MCF 10A (cell line): Measurements from ENCODE around the gene ENTPD6. TPM values are rescaled to one million over a fixed set of nuclear protein-coding genes. Genes with fewer than 3 reads are reported as not detected.

Experiments
- BruUV-seq: library from RNA; stranded (reverse); fragments of 400-500 nt; replicated peaks from 2 replicates; lab custom pipeline; 2021; lab: Mats Ljungman, UMichigan
- CTCF ChIA-PET: fragments of 300-600 bp; sonication (Branson Sonifier 250); formaldehyde crosslinking; extraction: SDS; loops from one replicate; lab custom pipeline; 2021; ENCODE audit warnings: antibody characterized with exemption, inconsistent platforms; lab: Yijun Ruan, JAX
- POLR2A ChIA-PET: fragments of 300-600, 350-650 bp; sonication (Branson Sonifier 250); formaldehyde crosslinking; extraction: SDS; loops from one replicate; lab custom pipeline; 2020; ENCODE audit warnings: antibody characterized with exemption, inconsistent platforms; lab: Yijun Ruan, JAX
- DNase-seq: peaks from one replicate; pipeline ENCODE4 v3.0.0-alpha.2; 2018; ENCODE audit not compliant: unreplicated experiment
- H3K27ac Mint-ChIP-seq: one replicate; pipeline ENCODE4 v1.8.0; 2022; ENCODE audit warnings: mild to moderate bottlenecking, low read depth, mixed read lengths; ENCODE audit not compliant: unreplicated experiment
- H3K27me3 Mint-ChIP-seq: one replicate; pipeline ENCODE4 v1.8.0; 2022; ENCODE audit warnings: mixed read lengths; ENCODE audit not compliant: insufficient read depth, unreplicated experiment
- H3K36me3 Mint-ChIP-seq: one replicate; pipeline ENCODE4 v1.8.0; 2022; ENCODE audit warnings: mild to moderate bottlenecking, moderate library complexity, mixed read lengths; ENCODE audit not compliant: insufficient read depth, unreplicated experiment
- H3K4me1 Mint-ChIP-seq: one replicate; pipeline ENCODE4 v1.8.0; 2022; ENCODE audit warnings: mixed read lengths; ENCODE audit not compliant: insufficient read depth, unreplicated experiment
- H3K4me3 Mint-ChIP-seq: one replicate; pipeline ENCODE4 v1.8.0; 2022; ENCODE audit warnings: mild to moderate bottlenecking, moderate library complexity, mixed read lengths; ENCODE audit not compliant: unreplicated experiment
- H3K9me3 Mint-ChIP-seq: one replicate; pipeline ENCODE4 v1.8.0; 2022; ENCODE audit warnings: mixed read lengths; ENCODE audit not compliant: unreplicated experiment
- CTCF ChIP-seq: fragments of 200-600 bp; IDR thresholded peaks from one replicate; pipeline ENCODE4 v1.8.0; 2022; ENCODE audit warnings: antibody characterized with exemption, mild to moderate bottlenecking; ENCODE audit not compliant: unreplicated experiment
- intact Hi-C: fragments of 100-400 bp; cut with micrococcal nuclease; formaldehyde crosslinking; loops from 2 replicates; pipeline ENCODE4 v1.14.1; 2022
- total RNA-seq: library from RNA; stranded (reverse); gene quantifications from 2 replicates; pipeline ENCODE4 v1.2.3, GENCODE V29; 2022

The ENTPD6 gene
- total RNA-seq, 1 experiment from 2014 or later: 98.0 TPM

DNA sequence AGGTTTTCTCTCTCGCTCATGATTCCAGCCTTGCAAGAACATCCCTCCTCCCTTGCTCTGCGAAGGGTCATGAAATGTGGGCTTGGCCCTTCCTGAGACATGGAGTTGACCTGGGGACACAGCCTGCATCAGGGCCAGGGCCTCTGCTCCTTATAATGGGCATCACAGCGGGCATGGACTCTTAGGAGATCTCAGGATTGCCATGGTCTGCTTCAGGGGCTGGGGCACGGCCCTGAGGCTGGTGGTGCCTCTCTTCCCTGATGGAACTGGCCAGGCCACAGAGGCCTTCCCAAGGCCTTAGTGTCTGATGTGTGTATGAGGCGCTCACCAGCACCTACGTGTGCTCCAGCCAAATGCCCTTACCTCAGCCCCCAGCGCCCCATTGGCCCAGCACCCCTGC lies 23.9 kb downstream of the ENTPD6 start:
- no peak for DNase-seq
- no peaks in the 10 kb centered on the region for H3K9me3 Mint-ChIP-seq
- H3K4me3 Mint-ChIP-seq: no peak overlapping the region
- CTCF ChIA-PET: interaction anchor here (0.7 to 1.7 kb wide), 2 partner anchors 28 to 319 kb away, joined by 3 to 4 read pairs; no protein-coding TSS in a partner anchor
- no peak overlapping the region for H3K27ac Mint-ChIP-seq
- BruUV-seq: no TSS peak
- peaks cover 12% of the 10 kb centered on the region for H3K4me1 Mint-ChIP-seq
- H3K36me3 Mint-ChIP-seq: peaks cover 51% of the 10 kb centered on the region
- no peaks in the 10 kb centered on the region for H3K27me3 Mint-ChIP-seq
- intact Hi-C loops: no loop called here
- POLR2A ChIA-PET: interaction anchor here (1.4 kb wide), 1 partner anchor 15 kb away, joined by 4 read pairs; no protein-coding TSS in a partner anchor
- no peak for TF ChIP-seq CTCF

GRCh38 chr20:25220021-25220730 lies 24.7 kb downstream of the ENTPD6 start:
- intact Hi-C loops: no loop called here
- Mint-ChIP-seq H3K27ac (no peak overlapping the region), H3K4me1 (peaks cover 12% of the 10 kb centered on the region), H3K36me3 (peaks cover 47% of the 10 kb centered on the region), H3K4me3 (no peak overlapping the region), H3K27me3 (no peaks in the 10 kb centered on the region), H3K9me3 (no peaks in the 10 kb centered on the region)
- ChIA-PET POLR2A (interaction anchor here (1.4 to 13.6 kb wide), 5 partner anchors 9 to 32 kb away, joined by 4 to 517 read pairs (median 17); partner anchors contain the start of genes ENTPD6 and PYGB), CTCF (interaction anchor here (0.6 to 1.8 kb wide), 8 partner anchors 12 to 1779 kb away, joined by 3 to 9 read pairs (median 4); partner anchors contain the start of gene PYGB)
- no TSS peak for BruUV-seq
- peak; percentile 25 for TF ChIP-seq CTCF
- DNase-seq: no peak

DNA sequence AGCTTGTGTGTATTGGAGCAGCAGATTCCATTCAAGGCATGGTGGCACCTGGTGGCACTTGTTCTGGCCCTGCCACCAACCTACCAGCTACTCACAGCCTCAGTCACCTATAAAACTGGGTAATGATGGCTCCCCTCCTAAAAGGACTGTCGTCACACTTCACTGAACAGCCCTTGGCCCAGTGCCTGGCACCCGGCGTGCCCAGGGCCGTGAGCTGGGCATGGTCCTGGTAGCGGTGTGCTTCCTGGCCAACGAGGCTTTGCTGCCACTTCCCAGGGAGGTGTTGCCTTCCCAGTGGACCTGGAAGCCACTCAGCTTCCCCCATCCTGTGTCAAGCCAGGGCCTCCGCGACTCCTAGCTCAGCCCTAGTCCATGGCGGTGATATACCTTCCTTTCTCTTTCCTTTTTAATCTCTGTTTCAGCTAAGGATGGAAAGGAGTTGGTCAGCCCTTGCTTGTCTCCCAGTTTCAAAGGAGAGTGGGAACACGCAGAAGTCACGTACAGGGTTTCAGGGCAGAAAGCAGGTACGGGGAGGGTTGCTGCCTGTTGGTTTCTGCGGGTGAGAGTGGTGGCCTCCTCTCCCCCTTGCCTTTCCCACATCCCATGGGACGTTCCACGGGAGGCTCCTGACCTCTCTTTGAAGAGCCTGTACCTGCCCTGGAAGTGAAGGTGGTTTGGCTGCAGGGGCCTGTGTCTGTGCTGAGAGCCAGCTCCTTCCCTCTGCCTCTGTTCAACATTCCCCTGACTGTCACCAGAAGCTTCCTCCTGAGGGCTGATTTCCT lies 25.5 kb downstream of the ENTPD6 start:
- peaks cover 44% of the 10 kb centered on the region for H3K36me3 Mint-ChIP-seq

More for the DNA sequence above, 25.5 kb downstream of the ENTPD6 start:
- ChIA-PET POLR2A (interaction anchor here (0.6 to 13.6 kb wide), 6 partner anchors 9 to 229 kb away, joined by 3 to 517 read pairs (median 13); partner anchors contain the start of genes ENTPD6 and PYGB), CTCF (interaction anchor here (0.6 to 2.7 kb wide), 10 partner anchors 10 to 675 kb away, joined by 3 to 12 read pairs (median 4); partner anchors contain the start of gene PYGB)
- H3K27ac Mint-ChIP-seq: peak overlapping the region; percentile 66
- no peak for TF ChIP-seq CTCF
- no peaks in the 10 kb centered on the region for H3K27me3 Mint-ChIP-seq
- no TSS peak for BruUV-seq
- no peaks in the 10 kb centered on the region for H3K9me3 Mint-ChIP-seq
- H3K4me3 Mint-ChIP-seq: no peak overlapping the region
- H3K4me1 Mint-ChIP-seq: peaks cover 12% of the 10 kb centered on the region
- peak; percentile 28 for DNase-seq
- intact Hi-C loops: no loop called here
